Keratinocyte (primary cell): ENCODE results near the gene KLRC1.
"Not testable (repeated sequence)": the region's sequence is repeated elsewhere in the genome, so short reads cannot be mapped to it uniquely, and the experiment has no call there.

Source experiments
- EZH2 ChIP-seq: IDR thresholded peaks from one replicate; pipeline ENCODE4 v1.6.1; 2012; ENCODE audit warnings: inconsistent platforms, mild to moderate bottlenecking, low read length, moderate library complexity
- TF ChIP-seq, protein P1 (sequence below), 3 experiments: IDR thresholded peaks in 1 of 3; conservative IDR thresholded peaks in 1 of 3; optimal IDR thresholded peaks in 1 of 3; 2 replicates in 2 of 3; 3 replicates in 1 of 3; pipeline versions ENCODE3 to v1.5.1; 2011; ENCODE audit warnings: low read length in 3 of 3, mild to moderate bottlenecking in 3 of 3, moderate library complexity in 2 of 3, control low read depth in 1 of 3, inconsistent platforms in 1 of 3; ENCODE audit not compliant: insufficient read depth in 2 of 3; ENCODE audit errors: extremely low read depth in 1 of 3

DNA sequence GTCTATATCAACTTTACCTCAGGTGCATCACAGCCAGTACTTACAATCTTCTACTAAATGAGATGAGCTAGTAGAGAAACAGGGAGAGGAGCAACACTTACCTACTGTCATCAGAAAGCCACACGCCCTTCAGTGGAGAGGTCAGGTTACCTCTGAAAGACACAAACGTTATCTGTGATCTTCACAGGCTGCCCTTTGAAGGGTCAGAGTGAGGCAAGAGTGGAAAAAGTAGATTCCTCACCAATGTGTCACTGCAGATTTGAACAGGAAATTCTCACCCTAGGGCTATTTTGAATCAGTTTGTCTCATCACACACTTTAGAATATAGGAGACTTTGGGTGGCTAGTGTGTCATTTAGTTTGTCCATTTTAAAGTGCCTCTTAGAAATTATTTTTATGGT lies 15.6 kb downstream of the KLRC1 start:
- not testable (repeated sequence) for TF ChIP-seq EZH2
- TF ChIP-seq, protein P1, sequence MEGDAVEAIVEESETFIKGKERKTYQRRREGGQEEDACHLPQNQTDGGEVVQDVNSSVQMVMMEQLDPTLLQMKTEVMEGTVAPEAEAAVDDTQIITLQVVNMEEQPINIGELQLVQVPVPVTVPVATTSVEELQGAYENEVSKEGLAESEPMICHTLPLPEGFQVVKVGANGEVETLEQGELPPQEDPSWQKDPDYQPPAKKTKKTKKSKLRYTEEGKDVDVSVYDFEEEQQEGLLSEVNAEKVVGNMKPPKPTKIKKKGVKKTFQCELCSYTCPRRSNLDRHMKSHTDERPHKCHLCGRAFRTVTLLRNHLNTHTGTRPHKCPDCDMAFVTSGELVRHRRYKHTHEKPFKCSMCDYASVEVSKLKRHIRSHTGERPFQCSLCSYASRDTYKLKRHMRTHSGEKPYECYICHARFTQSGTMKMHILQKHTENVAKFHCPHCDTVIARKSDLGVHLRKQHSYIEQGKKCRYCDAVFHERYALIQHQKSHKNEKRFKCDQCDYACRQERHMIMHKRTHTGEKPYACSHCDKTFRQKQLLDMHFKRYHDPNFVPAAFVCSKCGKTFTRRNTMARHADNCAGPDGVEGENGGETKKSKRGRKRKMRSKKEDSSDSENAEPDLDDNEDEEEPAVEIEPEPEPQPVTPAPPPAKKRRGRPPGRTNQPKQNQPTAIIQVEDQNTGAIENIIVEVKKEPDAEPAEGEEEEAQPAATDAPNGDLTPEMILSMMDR (optimal IDR thresholded peaks at IDR 0.05 in 1 of 3, IDR thresholded peaks at IDR 0.05 in 1 of 3, conservative IDR thresholded peaks at IDR 0.05 in 1 of 3; ENCODE audit: extremely low read depth in 1 of 3, insufficient read depth in 2 of 3, low read length in 3 of 3), result not testable (repeated sequence)
